GM23248 (cell line): ENCODE data around the gene TNFRSF1A.

ENCODE experiments used
- EZH2 ChIP-seq: fragments of 200-600 bp; sonication (generic); IDR thresholded peaks from 2 replicates; pipeline ENCODE4 v1.6.1; 2018; ENCODE audit warnings: antibody characterized with exemption, mild to moderate bottlenecking; ENCODE audit not compliant: insufficient read depth, poor library complexity, severe bottlenecking
- EZH2phosphoT487 ChIP-seq: fragments of 200-600 bp; sonication (generic); IDR thresholded peaks from 2 replicates; pipeline ENCODE4 v1.6.1; 2018; ENCODE audit warnings: antibody characterized with exemption, moderate library complexity, mild to moderate bottlenecking, low read depth; ENCODE audit not compliant: insufficient read depth

DNA sequence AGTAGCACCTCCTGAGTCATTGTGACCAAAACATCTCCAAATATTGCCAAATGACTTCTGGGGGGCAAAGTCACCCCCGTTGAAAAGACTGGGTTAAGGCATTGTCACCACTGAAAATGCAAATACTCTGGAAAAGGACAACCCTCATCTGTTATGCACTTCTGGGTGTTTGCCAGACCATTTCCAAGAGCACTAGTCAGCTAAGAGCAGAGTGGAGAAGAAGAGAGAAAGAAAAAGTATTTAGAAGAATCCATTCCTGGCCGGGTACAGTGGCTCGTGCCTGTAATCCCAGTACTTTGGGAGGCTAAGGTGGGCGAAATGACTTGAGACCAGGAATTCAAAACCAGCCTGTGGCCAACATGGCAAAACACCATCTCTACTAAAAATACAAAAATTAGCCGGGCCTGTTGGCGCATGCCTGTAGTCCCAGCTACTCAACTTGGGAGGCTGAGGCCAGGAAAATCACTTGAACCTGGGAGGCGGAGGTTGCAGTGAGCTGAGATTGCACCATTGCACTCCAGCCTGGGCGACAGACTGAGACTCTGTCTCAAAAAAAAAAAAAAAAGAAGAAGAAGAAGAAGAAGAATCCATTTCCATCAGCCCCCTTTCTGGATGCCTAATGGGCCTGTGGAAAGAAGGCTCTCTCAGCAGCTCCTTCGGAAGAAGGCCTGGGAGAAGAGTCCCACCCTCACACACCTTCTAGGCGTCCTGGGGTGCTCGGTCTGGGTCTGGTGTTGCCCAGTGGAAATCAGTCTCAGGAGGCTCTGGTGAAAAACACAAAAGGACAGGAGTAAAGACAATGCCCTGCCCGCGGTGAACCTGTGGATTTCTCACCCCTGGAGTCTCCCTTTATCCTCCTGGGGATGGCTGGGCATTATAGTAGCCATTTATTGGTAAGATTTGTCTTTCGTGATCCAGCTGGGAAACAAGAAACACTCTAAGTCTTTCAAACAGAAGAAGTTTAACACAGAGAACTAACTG is 38.6 kb upstream of the TNFRSF1A start:
- TF ChIP-seq EZH2 (no peak), EZH2phosphoT487 (no peak)
